HCEC 1CT (cell line): ENCODE results near the gene ERO1B.
A peak's percentile ranks its signal among the peaks of the same experiment; 100 is the strongest.
"Not testable (repeated sequence)": the region's sequence is repeated elsewhere in the genome, so short reads cannot be mapped to it uniquely, and the experiment has no call there.

Experiments used
- DNase-seq: peaks from one replicate; pipeline ENCODE4 v3.0.0-alpha.2; 2017

ERO1B gene

DNA sequence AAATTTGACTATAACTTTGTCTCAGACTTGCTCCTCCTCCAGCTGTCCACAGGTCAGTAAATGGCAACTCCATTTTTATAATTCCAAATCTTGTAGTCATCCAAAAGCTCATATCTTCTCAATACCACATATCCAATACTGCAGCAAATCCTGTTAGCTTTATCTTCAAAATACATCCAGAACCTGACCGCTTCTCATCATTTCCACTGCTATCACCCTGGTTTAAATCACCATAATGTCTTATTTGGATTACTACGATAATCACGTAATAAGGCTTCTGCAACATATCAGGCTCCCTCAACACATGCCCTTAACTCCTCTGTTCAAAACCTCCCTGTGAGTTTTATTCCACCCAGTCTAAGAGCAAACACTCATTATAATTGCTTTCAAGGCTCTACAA is 34.5 kb downstream of the ERO1B start:
- DNase-seq: no peak

GRCh38 chr1:236242568-236242967 is 39.2 kb downstream of the ERO1B start:
- no peak for DNase-seq

- DNase-seq: no peak
Measured at GRCh38 chr1:236240675-236241074, 41.1 kb downstream of the ERO1B start.

GRCh38 chr1:236239092-236239585 is 42.6 kb downstream of the ERO1B start:
- no peak for DNase-seq

DNA sequence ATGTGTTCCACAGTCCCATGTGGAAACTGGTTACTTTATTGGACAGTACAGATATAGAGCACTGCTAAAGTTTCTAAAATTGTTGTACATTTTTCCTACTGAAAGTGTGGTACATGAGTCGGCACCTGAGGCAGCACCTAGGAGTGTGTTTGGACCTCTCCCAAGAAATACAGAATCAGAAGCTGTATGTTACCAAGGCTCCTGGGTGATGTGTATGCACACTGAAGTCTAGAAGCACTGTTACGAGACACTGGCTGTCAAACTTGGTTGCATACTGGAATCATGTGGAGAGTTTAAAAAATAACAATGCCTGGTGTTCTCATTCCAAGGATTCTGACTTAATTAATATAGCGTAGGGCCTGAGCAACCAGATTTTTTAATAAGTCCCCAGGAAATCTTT is 46.6 kb downstream of the ERO1B start:
- DNase-seq: no peak

- DNase-seq: no peak
Measured at GRCh38 chr1:236228411-236228810, 53.3 kb downstream of the ERO1B start.

- DNase-seq: no peak
Measured at GRCh38 chr1:236222632-236223031, 59.1 kb downstream of the ERO1B start.

DNA sequence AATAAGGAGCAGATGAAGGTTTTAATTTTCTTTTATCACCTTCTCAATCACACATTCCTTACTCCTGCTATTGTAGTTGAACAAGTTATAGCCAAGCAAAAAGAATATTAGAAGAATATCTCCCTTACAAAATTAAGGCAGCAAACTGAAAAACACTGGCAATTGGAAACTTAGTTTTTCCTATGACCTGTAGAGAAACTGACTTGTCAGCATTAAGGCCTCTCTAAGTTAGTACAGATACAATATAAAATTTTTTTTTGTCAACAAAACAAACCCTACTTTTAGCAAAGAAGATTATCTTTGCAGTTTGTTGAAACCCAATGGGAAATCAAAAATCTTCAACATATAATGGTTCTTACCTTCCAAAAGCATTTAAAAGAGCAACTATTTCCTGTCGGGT is 61.3 kb downstream of the ERO1B start:
- DNase-seq: no peak

GRCh38 chr1:236214761-236215160 is 67.0 kb downstream of the ERO1B start:
- no peak for DNase-seq

- DNase-seq: no peak
Measured at GRCh38 chr1:236213534-236213933, 68.2 kb downstream of the ERO1B start.

GRCh38 chr1:236211815-236212214 is 69.9 kb downstream of the ERO1B start:
- DNase-seq: no peak

DNA sequence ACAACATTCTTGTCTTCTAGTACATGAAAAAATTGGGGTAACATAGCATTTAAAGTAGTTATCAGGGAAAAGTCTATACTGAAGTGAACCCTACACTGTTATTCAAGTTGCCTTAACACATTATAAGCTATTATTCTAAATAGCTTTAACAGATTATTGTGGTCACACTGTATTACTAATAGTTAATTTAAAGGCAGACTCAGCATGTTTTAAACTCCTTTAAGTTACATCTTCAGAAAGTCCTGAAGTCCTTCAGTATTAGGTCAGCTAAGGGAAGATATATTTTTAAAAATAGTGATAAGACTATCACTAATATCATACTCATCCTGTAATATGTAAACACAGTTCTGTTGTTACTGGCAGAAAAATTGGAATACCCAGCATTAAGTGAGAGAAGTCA is 72.0 kb downstream of the ERO1B start:
- no peak for DNase-seq

GRCh38 chr1:236209185-236209584 is 72.6 kb downstream of the ERO1B start:
- DNase-seq: no peak

DNA sequence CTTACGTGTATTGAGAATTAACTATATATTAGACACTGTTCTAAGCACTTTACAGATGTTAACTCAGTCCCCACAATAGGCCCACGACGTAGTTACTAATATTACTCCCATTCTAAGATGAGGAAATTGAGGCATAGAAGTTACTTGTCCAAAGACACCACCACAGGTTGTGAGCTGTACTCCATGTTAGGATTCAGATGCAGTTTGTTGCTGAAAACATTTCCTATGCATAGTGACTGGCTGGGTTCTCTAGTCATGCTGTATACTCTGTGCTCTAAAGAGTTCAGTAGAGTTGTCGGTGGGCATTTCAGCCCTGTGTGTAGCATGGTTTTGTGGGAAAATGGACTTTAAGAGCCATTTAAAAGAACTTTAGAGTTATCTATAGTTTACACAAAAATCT is 74.2 kb downstream of the ERO1B start:
- DNase-seq: no peak

GRCh38 chr1:236207121-236207520 is 74.6 kb downstream of the ERO1B start:
- no peak for DNase-seq

GRCh38 chr1:236206548-236206947 is 75.2 kb downstream of the ERO1B start:
- no peak for DNase-seq

DNA sequence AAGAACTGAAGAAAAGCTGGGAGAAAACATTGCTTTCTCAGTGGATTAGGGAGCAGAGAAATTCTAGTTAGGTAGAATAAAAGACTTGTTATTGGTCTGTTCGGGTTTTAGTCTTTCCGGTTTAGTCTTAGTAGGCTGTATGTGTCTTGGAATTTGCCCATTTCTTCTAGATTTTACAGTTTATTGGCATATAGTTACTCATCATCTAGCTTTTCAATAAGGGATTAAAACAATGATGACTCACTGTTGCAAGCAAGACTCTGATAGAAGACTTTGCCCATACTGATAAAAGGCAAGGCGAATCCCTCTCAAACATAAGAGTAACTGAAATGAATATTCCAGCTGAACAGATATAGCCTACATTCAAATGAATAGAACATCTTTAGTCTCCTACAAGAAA is 77.1 kb downstream of the ERO1B start:
- peak; percentile 67 for DNase-seq

GRCh38 chr1:236204039-236204438 is 77.7 kb downstream of the ERO1B start:
- DNase-seq: peak; percentile 79

GRCh38 chr1:236201786-236202185 is 80.0 kb downstream of the ERO1B start:
- no peak for DNase-seq

DNA sequence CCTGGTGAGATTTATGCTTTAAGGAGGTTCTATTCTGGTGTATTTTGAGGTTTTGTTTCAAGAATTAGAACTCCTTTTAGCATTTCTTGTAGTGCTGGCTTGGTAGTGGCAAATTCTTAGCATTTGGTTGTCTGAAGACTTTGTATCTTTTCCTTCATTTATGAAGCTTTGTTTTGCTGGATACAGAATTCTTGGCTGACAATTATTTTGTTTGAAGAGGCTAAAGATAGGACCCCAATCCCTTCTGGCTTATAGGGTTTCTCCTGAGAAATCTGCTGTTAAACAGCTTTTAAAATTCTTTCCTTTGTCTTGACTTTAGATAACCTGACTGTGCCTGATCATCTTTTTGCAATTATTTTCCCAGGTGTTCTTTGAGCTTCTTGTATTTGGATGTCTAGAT is 80.8 kb downstream of the ERO1B start:
- no peak for DNase-seq

DNA sequence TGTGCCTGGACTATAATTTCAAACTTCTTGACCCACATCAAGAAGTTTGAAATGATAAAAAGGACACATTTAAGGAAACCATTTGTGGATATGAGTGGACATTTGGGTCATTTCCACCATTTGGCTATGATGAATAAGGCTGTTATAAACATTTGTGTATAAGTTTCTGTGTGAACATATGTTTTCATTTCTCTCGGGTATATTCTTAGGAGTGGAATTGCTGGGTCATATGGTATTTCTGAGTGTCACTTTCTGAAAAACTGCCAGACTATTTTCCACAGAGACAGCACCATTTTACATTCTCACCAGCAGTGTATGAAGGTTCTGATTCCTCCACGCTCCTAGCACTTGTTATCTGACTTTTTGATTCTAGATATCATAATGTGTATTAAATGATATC is 88.6 kb downstream of the ERO1B start:
- no peak for DNase-seq

GRCh38 chr1:236188084-236188483 is 93.7 kb downstream of the ERO1B start:
- not testable (repeated sequence) for DNase-seq

GRCh38 chr1:236186471-236186870 is 95.3 kb downstream of the ERO1B start:
- DNase-seq: not testable (repeated sequence)

DNA sequence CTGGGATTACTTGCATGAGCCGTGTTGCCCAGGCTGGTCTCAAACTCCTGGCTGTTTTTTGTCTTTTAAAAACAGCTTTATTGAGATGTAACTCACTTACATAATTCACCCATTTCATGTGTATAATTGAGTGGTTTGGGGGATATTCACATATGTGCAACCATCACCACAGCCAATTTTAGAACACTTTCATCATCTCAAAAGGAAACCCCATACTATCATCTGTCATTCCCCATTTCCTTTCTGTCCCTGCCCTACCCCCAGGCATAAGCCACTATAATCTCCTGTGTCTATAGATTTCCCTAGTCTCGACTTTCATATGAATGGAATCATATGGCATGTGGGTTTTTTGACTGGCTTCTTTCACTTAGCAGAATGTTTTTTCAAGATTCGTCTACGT is 96.1 kb downstream of the ERO1B start:
- no peak for DNase-seq

DNA sequence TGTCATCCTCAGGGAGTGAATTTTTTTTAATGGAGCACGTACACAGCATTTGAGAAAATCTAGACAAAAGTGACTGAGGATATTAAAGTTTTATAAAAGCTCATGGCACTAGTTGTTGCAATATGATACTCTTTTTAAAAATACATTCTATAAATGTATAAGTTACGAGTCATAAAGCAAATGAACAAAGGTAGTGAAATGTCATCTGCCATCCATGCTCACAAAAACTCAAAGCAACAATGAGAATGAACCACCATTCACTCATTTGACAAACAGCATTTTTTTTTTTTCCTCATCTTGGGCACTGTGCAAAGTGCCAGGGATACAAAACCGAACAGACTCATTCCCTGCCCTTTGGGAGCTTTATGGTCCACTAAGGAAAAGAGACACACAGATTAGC is 100.7 kb downstream of the ERO1B start:
- peak; percentile 39 for DNase-seq

- DNase-seq: no peak
Measured at GRCh38 chr1:236179634-236180033, 102.1 kb downstream of the ERO1B start.
